ENCODE measurements around the gene ORM2.
"Not testable (repeated sequence)": the region's sequence is repeated elsewhere in the genome, so short reads cannot be mapped to it uniquely, and the experiment has no call there.

Gene ORM2

DNA sequence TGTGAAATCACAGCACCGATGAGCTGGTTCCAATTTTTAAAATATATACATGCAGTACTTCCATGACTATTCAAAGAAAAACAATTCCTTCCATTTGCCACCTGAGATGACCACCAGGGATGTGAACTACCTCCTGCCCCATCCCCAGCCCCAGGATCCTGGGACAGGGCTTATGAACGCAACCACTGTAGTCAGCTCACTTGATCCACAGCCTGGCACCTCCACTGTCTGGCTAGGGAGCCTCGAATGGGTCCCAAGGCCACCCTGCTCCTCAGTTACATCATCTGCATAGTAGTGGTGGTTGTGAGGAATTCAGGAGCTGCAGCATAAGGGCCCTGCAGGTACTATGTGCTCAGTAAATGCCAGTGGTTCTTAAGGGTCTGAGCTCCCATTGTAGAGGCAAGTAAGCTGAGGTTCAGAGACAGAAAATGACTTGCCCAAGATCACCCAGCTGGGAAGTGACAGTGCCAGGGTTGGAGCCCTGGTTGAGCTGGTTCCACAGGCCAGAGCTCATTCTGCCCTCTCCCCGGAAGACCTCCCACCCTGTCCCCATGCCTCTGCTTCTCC lies 2.9 kb downstream of the ORM2 start:
- DNase-seq (ENCODE audit: low spot score), result not testable (repeated sequence)

DNA sequence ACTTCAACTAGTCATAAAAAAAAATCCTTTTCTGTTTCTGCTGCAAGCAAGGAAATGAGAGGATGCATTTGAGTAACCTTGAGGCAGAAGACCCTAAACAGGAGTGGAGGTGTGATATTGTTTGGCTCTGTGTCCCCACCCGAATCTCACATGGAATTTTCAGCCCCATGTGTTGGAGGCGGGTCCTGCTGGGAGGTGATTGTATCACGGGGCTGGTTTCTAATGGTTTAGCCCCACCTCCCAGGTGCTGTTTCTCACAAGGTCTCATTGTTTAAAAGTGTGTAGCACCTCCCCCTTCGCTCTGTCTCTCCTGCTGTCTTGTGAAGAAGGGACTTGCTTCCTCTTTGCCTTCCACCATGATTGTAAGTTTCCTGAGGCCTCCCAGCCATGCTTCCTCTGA lies 4.0 kb downstream of the ORM2 start:
- DNase-seq (ENCODE audit: low spot score), result not testable (repeated sequence)

DNA sequence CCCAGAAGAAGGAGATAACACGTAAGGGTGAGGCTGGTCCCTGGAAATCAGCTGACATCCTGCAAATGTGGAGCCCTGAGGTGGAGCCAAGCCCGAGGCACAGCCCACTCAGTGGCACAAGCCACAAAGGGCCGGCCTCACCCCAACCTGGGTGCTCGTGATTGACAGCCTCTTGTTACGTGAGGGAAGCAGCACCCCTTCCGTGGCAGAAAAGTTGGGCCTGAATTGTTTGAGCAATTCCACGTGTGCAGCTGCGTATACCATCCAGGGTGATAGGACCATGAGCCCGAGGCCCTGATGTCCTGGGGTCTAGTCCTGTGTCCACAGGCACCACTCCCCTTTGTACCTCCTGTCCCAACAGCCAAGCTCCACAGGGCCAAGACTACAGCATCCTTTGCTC lies 4.8 kb downstream of the ORM2 start:
- no peak for DNase-seq (ENCODE audit: low spot score)

DNA sequence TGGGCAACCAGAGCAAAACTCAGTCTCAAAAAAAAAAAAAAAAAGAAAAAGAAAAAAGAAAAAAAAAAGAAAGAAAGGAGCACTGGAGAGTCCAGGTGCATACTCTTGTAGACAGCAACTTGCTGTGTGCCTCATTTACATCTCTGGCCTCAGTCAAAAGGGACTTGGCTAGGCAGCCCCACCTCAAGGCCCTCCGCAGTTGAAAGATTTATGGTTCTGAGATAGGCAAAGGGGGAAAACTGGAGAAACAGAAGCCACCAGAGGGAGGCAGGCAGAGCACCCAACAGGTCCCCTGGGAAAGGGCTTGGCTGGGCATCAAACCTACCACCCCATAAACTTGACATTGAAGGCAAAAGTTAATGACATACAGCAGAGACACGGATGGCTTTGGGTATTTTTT lies 6.1 kb downstream of the ORM2 start:
- no peak for DNase-seq (ENCODE audit: low spot score)

DNA sequence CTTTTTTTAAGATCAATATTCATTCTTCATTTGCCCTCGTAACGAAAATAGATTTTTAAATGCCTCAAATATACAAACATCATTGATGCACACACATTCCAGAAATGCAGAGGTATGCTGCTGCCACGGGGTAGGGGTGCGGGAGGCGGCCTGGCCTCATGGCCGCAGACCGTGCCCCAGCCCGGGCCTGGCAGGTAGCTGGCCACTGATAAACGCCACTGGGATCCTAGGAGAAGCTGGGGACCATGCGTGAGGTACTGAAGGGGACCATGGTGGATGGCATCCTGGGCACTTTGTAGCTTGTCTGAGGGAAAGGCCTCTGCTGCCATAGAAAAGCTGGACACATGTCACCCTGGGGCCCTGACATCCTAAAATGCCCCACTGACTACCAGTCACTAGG lies 6.5 kb downstream of the ORM2 start:
- DNase-seq (ENCODE audit: low spot score), result no peak

DNA sequence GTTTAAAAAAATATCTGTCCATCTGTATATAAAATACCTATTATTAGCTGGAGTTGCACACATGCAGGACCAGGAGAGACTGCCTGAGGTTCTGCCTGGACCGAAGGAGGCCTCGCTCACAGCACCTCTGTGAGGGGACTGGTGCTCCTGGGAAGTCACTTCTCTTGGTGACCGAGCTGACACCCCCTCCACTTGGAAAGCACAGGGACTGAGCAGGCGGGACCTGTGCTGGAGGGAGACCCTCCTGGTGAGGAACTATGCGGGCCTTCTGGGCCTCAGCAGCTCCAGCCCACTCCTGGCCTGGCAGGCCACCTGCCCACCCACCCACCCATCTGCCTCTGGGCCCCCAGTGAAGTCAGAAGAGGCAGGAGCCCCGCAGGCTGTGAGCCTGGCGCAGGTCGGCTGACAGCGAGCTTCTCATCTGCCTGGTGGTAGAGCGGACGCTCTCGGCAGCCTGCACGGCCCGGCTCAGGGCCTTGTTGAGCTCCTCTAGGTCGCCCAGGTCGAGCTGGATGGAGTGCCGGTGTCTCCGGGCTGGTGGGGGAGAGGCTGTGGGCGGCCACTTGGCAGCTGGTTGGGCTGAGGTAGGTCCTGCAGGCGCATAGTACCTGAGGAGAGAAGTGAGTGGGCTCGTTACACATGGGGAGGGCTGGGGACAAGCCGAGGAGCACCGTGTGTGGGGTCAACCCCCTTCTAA lies 7.2 kb downstream of the ORM2 start:
- no peak for DNase-seq (ENCODE audit: low spot score)

DNA sequence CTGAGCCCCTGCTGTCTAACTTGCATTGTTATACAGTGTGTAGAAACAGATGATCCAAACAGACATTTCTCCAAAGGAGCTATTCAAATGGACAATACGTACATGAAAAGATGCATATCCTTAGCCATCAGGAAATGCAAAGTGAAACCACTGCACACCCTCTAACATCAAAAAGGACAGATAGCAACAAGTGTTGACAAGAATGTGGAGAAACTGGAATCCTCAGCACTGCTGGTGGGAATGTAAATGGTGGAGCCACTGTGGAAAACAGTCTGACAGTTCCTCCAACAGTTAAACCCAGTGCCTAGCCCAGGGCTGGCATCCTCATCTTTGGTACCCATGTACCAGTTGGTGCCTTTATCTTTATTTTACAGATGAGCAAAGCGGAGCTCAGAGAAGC lies 8.5 kb downstream of the ORM2 start:
- no peak for DNase-seq (ENCODE audit: low spot score)

DNA sequence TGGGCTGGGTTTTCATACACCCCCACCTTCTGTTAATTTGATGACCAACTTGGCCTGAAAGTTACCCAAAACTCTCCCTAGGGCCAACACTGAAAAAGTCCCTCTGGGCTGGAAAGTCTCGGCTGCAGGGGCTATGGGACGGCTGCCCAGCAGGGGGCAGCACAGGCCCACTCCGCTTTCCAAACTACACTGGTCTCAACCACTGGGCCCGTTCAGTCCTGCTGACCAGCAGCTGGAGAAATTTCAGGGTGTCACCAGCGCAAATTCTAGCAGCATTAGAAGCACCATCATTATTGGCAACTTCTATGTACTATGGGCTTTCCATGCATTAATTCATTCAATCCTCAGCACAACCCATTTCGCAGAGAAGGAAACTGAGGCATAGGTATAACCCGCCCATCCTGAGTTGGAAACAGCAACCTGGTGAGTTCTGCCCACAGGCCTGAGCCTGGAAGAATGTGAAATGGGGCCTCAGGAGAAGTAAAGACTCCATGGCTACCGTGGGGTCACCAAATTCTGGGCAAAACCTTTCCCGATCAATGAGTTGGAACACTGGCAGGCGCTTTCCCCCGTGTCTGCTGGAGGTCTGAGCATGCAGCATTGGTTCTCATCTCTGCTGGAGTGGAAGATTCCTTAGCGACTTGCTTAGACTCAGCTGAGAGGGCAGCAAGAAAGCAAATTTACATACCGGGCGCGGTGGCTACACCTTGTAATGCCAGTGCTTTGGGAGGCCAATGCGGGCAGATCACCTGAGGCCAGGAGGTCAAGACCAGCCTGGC lies 9.7 kb downstream of the ORM2 start:
- peak; percentile 28 for DNase-seq (ENCODE audit: low spot score)

DNA sequence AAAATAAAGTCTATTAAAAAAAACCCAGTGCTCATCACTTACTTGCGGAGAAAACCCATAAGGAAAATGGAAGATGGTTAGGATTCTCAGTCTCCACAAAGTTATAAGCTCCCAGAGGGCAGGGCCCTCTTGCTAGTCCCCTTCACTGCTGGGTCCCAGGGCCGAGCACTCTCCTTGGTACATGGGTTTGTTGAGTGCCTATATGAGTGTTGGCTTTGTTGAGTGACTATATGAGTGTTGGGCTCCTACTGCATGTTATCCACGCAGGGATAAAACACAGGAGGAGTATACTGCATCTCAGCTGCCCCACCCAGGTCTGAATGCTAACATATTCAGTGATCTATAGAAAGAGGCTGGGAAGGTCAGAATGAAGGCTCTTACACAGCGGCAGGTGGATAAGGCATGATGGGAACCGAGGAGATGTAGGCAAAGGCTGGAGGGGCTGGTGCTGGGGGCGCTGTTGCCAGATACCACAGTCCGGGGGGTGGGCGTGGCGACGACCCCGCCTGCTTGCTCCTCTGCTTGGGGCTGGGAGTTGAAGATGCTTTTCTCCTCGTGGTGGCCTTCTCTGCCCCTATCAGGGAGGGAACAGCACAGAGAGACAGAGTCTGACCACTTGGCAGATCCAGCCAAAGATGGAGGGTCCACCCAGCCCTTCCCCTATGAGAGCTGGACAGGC lies 11.6 kb downstream of the ORM2 start:
- DNase-seq (ENCODE audit: low spot score), result no peak

DNA sequence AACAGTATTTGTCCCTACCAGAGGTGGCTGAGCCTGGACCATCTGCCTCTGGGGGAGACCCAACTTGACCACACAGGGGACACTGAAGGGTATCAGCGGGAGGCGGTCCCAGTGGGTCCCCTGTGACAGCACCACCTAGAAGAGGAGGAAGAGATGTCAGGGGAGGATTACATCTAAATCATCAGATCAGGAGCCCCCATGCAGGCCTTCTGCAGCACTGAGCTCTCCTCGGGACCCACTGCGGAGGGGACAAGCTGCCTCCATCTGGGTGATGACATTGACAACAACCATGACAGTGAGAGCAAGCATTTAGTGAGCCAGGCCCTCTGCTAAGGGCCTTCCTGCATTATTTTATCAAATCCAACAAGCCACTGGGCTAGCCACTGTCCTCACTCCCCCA lies 12.3 kb downstream of the ORM2 start:
- no peak for DNase-seq (ENCODE audit: low spot score)

DNA sequence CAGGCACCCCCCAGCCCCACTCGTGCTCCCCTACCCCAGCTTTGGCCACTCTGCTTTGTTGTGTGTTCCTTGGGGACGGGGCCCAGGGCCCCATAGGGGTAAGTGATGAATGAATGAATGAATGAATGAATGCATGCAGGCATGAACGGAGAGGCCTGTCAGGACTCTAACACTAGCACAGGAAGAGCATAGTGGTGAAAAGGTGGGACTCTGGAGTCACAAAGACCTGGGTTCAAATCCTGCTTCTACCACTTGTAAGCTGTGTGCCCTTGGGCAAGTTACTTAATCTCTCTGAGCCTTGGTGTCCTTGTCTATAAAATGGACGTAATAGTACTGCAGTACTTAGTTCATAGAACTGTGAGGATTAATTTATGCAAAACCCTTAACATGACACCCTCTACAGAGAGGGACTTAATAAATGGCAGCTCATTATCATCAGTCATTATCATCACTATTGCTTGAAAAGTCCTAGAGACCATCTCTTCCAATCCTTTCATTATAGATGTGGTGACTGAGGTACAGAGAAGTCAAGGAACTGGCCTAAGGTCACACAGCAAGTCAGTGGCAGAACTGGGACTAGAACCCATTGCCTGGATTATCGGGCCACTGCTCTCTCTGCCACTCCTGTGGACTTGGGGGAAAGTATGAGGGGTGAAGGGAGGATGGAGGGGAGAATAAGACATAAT lies 13.2 kb downstream of the ORM2 start:
- no peak for DNase-seq (ENCODE audit: low spot score)

DNA sequence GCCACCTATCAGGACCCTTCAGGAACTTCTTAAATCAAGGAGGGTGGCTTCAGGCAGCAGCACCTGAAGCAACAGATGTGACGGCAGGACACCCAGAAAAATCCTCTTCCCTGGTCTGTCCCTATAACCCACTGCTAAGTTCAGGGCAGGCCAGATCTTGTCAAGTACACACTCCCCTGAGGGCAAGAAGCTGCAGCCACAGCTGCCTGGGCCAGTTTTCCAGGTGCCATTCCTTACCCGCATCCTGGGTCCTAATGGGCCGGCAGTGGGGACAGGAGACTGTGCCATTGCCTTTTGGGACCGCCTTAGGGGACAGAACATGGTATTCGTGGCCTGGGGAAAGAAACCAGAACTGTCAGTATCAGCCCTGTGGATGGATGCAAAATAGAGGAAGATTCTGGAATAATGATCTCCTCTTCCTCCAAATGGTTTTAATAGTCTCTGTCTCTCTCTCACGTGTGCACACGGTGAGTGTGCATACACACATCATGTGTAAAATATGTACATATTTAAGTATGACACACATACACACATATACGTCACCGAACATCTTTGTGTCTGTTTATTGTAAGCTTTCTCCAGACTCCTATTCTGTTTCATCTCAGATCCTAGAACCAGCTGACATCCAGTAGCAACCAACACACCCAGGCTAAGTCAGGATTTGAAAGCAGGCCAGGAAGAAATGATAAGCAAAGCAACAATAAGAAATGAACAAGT lies 14.0 kb downstream of the ORM2 start:
- no peak for DNase-seq (ENCODE audit: low spot score)

DNA sequence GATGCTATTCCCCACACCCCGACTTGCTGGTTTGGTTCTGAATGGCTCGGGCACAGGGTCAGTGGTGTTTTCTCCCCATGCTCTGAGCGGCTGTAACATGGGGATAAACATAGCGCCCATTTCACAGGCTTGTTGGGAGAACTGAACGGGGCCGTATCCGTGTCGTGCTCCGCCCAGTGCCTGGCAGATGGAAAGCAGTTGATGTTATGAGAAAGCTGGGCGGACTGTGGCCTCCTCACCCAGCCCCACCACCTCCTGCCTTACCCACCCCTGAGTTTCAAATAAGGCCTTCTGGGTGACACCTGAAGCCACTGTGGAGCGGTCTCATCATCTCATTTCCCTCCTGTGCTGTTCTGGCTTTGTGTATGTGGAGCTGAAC lies 14.5 kb downstream of the ORM2 start:
- DNase-seq (ENCODE audit: low spot score), result no peak

DNA sequence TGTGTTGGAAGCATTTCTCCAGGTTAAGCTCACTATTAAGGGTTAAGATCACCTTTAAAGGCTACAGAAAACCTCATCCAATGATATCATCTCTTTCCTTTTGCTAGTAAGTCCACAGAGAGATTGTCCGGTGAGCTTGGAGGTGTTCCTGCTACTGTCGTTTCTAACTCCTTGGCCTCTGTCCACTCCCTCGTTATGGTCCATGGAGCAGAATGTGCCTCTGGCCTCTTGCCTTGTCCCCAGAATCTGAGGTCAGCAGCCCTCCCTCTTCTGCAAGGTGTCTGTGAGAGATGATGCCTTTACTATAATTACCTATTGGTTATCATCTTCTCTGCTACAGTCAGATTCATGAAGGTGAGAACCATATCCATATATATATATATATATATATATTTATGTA lies 15.0 kb downstream of the ORM2 start:
- no peak for DNase-seq (ENCODE audit: low spot score)

DNA sequence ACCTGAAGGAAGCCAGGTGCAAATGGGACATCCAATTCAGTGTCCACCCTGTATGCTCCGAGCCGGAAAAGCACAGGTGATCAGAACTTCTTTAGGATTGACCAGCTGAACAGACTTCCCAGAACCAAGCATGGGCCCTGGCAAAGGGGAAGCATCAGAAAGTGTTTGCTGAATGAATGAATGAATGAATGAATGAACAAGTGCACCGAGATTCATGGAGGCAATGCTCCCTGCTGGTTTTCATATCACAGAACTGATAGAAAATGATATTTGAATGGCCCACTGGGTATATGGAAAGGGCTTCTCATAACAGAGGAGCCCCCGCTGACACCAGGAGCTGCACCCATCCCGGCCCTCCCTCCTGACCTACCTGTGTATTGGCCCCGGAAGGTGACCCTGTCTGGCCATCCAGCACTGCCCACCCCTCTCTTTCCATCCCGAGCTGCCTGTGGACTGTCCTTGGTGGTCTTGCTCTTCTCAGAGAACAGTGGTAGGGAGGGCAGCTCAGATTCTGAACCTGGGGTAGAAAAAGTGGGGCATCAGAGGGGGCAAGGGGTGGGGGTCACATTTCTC lies 15.9 kb downstream of the ORM2 start:
- DNase-seq (ENCODE audit: low spot score), result no peak

DNA sequence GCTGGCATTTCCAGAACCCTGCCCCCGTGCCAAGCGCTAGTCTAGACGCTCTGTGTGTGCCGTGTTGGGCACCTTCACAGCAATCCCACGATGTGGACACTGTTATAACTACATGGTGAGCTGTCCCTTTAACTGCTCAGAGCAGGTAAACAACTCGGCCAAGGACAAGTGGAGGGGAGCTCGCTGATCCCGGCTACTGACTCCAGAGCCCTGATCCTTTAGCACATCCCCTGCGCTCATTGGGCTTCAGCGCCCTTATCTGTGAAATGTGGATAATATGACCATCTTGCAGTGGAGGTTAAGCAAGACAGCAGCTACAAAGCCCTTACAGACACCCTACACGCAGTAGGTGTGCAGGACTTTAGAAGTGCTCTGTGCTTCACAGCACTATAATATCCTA lies 16.5 kb downstream of the ORM2 start:
- no peak for DNase-seq (ENCODE audit: low spot score)

DNA sequence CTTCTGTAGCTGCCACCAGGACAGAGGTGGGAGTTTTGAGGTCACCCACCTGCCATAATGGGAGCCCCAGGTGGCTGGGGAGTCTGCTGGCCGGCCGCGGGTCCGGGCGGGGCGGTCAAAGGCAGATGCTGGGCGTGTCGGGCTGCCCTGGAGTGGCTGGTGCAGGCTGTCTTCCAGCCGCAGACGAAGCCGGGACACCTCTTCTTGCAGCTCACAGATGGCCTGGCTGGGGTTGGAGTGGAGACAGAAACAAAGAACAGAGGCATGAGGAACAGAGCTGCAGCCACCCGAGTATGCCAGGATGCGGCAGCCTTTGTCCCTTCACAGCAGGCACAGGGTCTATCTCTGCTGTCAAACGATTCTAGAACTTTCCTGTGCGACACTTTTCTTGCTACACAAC lies 18.0 kb downstream of the ORM2 start:
- DNase-seq (ENCODE audit: low spot score), result no peak

DNA sequence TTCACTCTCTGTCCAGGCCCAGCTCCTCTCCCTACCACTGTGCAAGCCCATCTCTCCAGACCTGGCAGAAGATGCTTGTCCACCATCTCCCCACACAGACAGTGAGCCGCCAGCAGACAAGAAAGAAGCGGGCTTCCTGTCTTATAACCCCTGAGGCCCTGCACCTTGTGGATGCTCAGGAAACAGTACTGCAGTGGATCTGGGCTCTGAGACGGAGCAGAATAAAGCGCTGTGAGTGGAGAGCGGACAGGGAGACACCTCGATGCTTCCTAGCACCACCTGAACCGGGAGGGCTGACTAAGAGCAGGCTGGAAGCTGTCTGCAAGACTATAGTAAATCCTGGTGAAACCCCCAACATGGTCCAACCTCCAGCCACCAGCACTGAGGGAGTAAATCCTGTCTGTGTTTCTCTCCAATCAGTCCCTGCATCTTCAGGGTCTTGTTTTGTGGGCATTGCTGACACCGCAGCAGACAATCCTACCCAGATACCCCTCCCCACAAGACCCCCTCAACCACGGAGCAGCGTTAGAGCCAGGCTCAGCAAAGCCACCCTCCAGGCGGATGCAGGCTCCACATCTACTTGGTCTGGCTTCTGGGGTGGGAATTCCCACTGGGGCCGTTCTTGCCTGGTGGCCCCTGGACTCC lies 18.7 kb downstream of the ORM2 start:
- no peak for DNase-seq (ENCODE audit: low spot score)

DNA sequence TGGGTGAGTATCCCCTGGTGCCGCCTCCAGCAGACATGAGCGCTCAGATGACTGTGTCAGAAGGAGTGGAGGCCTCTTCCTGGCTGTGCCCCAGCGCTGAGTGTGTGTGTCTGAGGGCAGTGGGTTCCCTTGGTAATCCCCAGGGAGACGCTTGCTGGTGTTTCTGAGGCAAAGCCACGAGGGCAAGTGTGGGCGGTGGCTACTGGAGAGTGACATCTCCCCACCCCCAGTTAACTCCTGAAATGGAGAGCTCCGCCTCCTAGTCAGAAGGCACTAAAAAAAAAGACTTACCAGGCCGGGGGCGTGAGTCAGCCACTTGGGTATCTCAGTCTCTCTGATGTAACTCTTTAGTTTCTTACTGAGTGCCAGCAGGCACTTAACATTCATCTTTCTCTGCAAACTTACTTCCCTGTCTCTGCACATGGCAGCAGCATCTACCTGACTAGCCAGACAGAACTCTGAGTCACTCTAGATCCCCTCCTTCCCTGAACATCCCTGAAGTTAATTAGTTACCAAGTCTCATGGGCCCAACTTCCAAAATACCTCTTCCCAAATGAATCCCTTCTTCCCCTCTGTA lies 19.3 kb downstream of the ORM2 start:
- peak; percentile 78 for DNase-seq (ENCODE audit: low spot score)

DNA sequence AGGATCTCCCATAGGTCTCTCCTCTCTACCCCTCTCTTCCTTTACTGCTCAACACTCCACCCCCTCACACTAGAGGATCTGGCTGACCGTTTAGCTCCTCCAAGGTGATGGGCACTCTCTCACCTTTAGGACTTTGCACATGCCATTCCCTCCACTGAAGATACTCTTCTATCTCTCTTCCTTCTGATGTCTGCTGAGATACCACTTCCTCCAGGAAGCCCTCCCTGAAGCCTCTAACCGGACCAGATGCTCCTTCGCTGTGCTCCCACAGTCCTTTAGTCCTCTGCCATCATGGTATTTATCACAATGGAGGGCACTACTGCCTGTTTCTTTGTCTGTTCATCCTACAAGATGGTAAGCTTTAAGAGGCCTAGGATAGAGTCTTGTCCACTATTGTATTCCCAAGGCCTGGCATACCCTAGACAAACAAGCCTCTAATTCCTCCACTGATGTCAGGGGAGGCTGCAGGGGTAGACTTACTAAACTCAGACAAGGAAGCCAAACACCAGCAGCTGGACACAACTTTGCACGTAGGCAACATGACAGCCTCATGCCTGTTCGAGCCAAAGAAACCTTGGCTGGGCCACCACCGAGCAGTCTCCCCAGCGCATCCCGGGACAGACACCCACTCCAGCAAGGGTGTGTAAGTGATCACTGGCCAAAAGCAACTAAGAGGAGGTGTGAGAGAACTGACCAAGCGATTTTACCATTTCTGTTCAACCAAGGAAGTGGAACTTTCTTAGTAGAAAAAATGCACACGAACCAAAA lies 20.2 kb downstream of the ORM2 start:
- DNase-seq (ENCODE audit: low spot score), result no peak
